ENCODE results near the gene MSLN.
"Not testable (repeated sequence)": the region's sequence is repeated elsewhere in the genome, so short reads cannot be mapped to it uniquely, and the experiment has no call there.

Gene MSLN

GRCh38 chr16:760065-760464, 469 bp upstream of the MSLN start:
- DNase-seq (ENCODE audit: low read depth): no peak

- no peak for DNase-seq (ENCODE audit: low read depth)
Observed at GRCh38 chr16:761625-762513, 1.3 kb downstream of the MSLN start.

- DNase-seq (ENCODE audit: low read depth): no peak
Observed at GRCh38 chr16:762595-763268, 2.2 kb downstream of the MSLN start.

- no peak for DNase-seq (ENCODE audit: low read depth)
Observed at GRCh38 chr16:763369-764183, 3.0 kb downstream of the MSLN start.

- no peak for DNase-seq (ENCODE audit: low read depth)
Observed at GRCh38 chr16:764184-764750, 3.7 kb downstream of the MSLN start.

- no peak for DNase-seq (ENCODE audit: low read depth)
Observed at GRCh38 chr16:764848-765487, 4.4 kb downstream of the MSLN start.

- DNase-seq (ENCODE audit: low read depth): no peak
Observed at GRCh38 chr16:765488-765865, 4.9 kb downstream of the MSLN start.

GRCh38 chr16:766008-766819, 5.7 kb downstream of the MSLN start:
- no peak for DNase-seq (ENCODE audit: low read depth)

GRCh38 chr16:766820-767640, 6.5 kb downstream of the MSLN start:
- no peak for DNase-seq (ENCODE audit: low read depth)

- no peak for DNase-seq (ENCODE audit: low read depth)
Observed at GRCh38 chr16:767743-768235, 7.3 kb downstream of the MSLN start.

- no peak for DNase-seq (ENCODE audit: low read depth)
Observed at GRCh38 chr16:768428-768827, 7.9 kb downstream of the MSLN start.

GRCh38 chr16:769184-769784, 8.8 kb downstream of the MSLN start:
- no peak for DNase-seq (ENCODE audit: low read depth)

- DNase-seq (ENCODE audit: low read depth): no peak
Observed at GRCh38 chr16:769934-770333, 9.4 kb downstream of the MSLN start.

- DNase-seq (ENCODE audit: low read depth): no peak
Observed at GRCh38 chr16:770411-770810, 9.9 kb downstream of the MSLN start.

GRCh38 chr16:772959-773358, 12.4 kb downstream of the MSLN start:
- DNase-seq (ENCODE audit: low read depth): no peak

- no peak for DNase-seq (ENCODE audit: low read depth)
Observed at GRCh38 chr16:774086-775001, 13.8 kb downstream of the MSLN start.

GRCh38 chr16:775236-775796, 14.8 kb downstream of the MSLN start:
- no peak for DNase-seq (ENCODE audit: low read depth)

- not testable (repeated sequence) for DNase-seq (ENCODE audit: low read depth)
Observed at GRCh38 chr16:776298-776697, 15.8 kb downstream of the MSLN start.
